GM12875 (cell line): ENCODE measurements around the gene GFRA4.

ENCODE experiments used
- H3K4me3 ChIP-seq: one replicate; pipeline ENCODE4 v1.5.1; 2011; ENCODE audit warnings: low read depth, low read length, control low read depth
- CTCF ChIP-seq: IDR thresholded peaks from 2 replicates; pipeline ENCODE4 v1.5.1; 2011; ENCODE audit warnings: low read depth, mild to moderate bottlenecking, control low read depth, inconsistent platforms, low read length, moderate library complexity, borderline replicate concordance; ENCODE audit not compliant: insufficient read depth

GFRA4 gene

GRCh38 chr20:3613821-3614440, 49.3 kb downstream of the GFRA4 start:
- H3K4me3 ChIP-seq = no peak overlapping the region
- TF ChIP-seq CTCF = no peak

GRCh38 chr20:3612795-3613572, 50.2 kb downstream of the GFRA4 start:
- no peak for TF ChIP-seq CTCF
- H3K4me3 ChIP-seq = no peak overlapping the region

- TF ChIP-seq CTCF = no peak
- no peak overlapping the region for H3K4me3 ChIP-seq
Observed at GRCh38 chr20:3611901-3612300, 51.3 kb downstream of the GFRA4 start.
